HEK293 (cell line): ENCODE results near the gene ARFRP1.

ENCODE experiments used
- CTCF ChIA-PET: fragments of 350-600 bp; formaldehyde crosslinking; extraction: SDS; loops from one replicate; lab custom pipeline; 2021; ENCODE audit warnings: antibody characterized with exemption; lab: Yijun Ruan, JAX
- POLR2A ChIA-PET: fragments of 300-600 bp; formaldehyde crosslinking; extraction: SDS; loops from one replicate; lab custom pipeline; 2020; ENCODE audit warnings: antibody characterized with exemption, inconsistent platforms; lab: Yijun Ruan, JAX
- H3K27ac ChIP-seq: fragments of 200-500 bp; sonication (Bioruptor generic); 2 replicates; pipeline ENCODE4 v1.5.1; 2014; ENCODE audit warnings: low read depth, low read length, control low read depth, inconsistent platforms; ENCODE audit errors: extremely low read depth
- H3K36me3 ChIP-seq, 2 experiments: fragments of 200-500 bp in 1 of 2; sonication (Bioruptor generic) in 1 of 2; 1 replicate in 1 of 2; 2 replicates in 1 of 2; pipeline ENCODE4 v1.5.1; 2014 to 2017; ENCODE audit warnings: inconsistent platforms in 2 of 2, low read length in 2 of 2; ENCODE audit not compliant: control insufficient read depth in 2 of 2, insufficient read depth in 1 of 2
- H3K4me1 ChIP-seq: fragments of 200-500 bp; sonication (Bioruptor generic); 2 replicates; pipeline ENCODE4 v1.5.1; 2014; ENCODE audit warnings: mild to moderate bottlenecking, low read length, inconsistent platforms; ENCODE audit not compliant: control insufficient read depth, insufficient read depth
- H3K4me3 ChIP-seq: 2 replicates; pipeline ENCODE4 v1.5.1; 2011; ENCODE audit warnings: low read depth, mild to moderate bottlenecking, control low read depth, low read length, moderate library complexity
- H3K9me3 ChIP-seq: fragments of 200-500 bp; sonication (Bioruptor generic); 2 replicates; pipeline ENCODE4 v1.5.1; 2014; ENCODE audit warnings: low read depth, low read length, inconsistent platforms; ENCODE audit not compliant: control insufficient read depth, insufficient read depth
- GLI4 ChIP-seq: fragments of 450-650 bp; formaldehyde crosslinking; IDR thresholded peaks from 2 replicates; pipeline ENCODE4 v1.5.1; 2016; ENCODE audit warnings: missing biosample characterization, missing genetic modification characterization
- GLIS1 ChIP-seq: fragments of 450-650 bp; formaldehyde crosslinking; IDR thresholded peaks from 2 replicates; pipeline ENCODE4 v1.5.1; 2016; ENCODE audit warnings: missing biosample characterization, missing genetic modification characterization
- HOXD13 ChIP-seq: sonication (generic); formaldehyde crosslinking; IDR thresholded peaks from 2 replicates; pipeline ENCODE4 v1.8.0; 2022; ENCODE audit warnings: missing genetic modification reagents, borderline replicate concordance
- KLF7 ChIP-seq: fragments of 450-650 bp; formaldehyde crosslinking; IDR thresholded peaks from 2 replicates; pipeline ENCODE4 v1.5.1; 2016; ENCODE audit warnings: missing biosample characterization, missing genetic modification characterization, borderline replicate concordance
- MYNN ChIP-seq: fragments of 450-650 bp; formaldehyde crosslinking; IDR thresholded peaks from 2 replicates; pipeline ENCODE4 v1.5.1; 2016; ENCODE audit warnings: missing biosample characterization, missing genetic modification characterization, borderline replicate concordance
- MZF1 ChIP-seq: fragments of 450-650 bp; formaldehyde crosslinking; IDR thresholded peaks from 2 replicates; pipeline ENCODE4 v1.5.1; 2017; ENCODE audit warnings: missing biosample characterization, missing genetic modification characterization, borderline replicate concordance
- SP2 ChIP-seq: fragments of 450-650 bp; formaldehyde crosslinking; IDR thresholded peaks from 2 replicates; pipeline ENCODE4 v1.5.1; 2016; ENCODE audit warnings: missing biosample characterization, missing genetic modification characterization
- YY2 ChIP-seq: fragments of 450-650 bp; formaldehyde crosslinking; IDR thresholded peaks from 2 replicates; pipeline ENCODE4 v1.5.1; 2016; ENCODE audit warnings: missing biosample characterization, missing genetic modification characterization
- ZNF138 ChIP-seq: fragments of 450-650 bp; formaldehyde crosslinking; IDR thresholded peaks from 2 replicates; pipeline ENCODE4 v1.5.1; 2016; ENCODE audit warnings: missing biosample characterization, missing genetic modification characterization, borderline replicate concordance
- ZNF146 ChIP-seq: fragments of 450-650 bp; formaldehyde crosslinking; IDR thresholded peaks from 2 replicates; pipeline ENCODE4 v1.5.1; 2016; ENCODE audit warnings: missing biosample characterization, missing genetic modification characterization
- ZNF19 ChIP-seq: fragments of 450-650 bp; formaldehyde crosslinking; IDR thresholded peaks from 2 replicates; pipeline ENCODE4; 2016; ENCODE audit warnings: missing biosample characterization, missing genetic modification characterization, low read depth
- ZNF202 ChIP-seq: fragments of 450-650 bp; formaldehyde crosslinking; IDR thresholded peaks from 2 replicates; pipeline ENCODE4 v1.5.1; 2016; ENCODE audit warnings: missing biosample characterization, missing genetic modification characterization, borderline replicate concordance
- ZNF223 ChIP-seq: fragments of 450-650 bp; formaldehyde crosslinking; IDR thresholded peaks from 2 replicates; pipeline ENCODE4 v1.5.1; 2016; ENCODE audit warnings: missing biosample characterization, missing genetic modification characterization
- ZNF24 ChIP-seq: fragments of 450-650 bp; formaldehyde crosslinking; IDR thresholded peaks from 2 replicates; pipeline ENCODE4 v1.5.1; 2016; ENCODE audit warnings: missing biosample characterization, missing genetic modification characterization
- ZNF416 ChIP-seq: fragments of 450-650 bp; formaldehyde crosslinking; IDR thresholded peaks from 2 replicates; pipeline ENCODE4 v1.5.1; 2016; ENCODE audit warnings: missing biosample characterization, missing genetic modification characterization
- ZNF449 ChIP-seq: fragments of 450-650 bp; formaldehyde crosslinking; IDR thresholded peaks from 2 replicates; pipeline ENCODE4 v1.5.1; 2017; ENCODE audit warnings: missing biosample characterization, mild to moderate bottlenecking, missing genetic modification characterization, moderate library complexity
- ZNF530 ChIP-seq: fragments of 450-650 bp; formaldehyde crosslinking; IDR thresholded peaks from 2 replicates; pipeline ENCODE4 v1.5.1; 2016; ENCODE audit warnings: low read depth, missing biosample characterization, missing genetic modification characterization
- ZNF670 ChIP-seq: fragments of 450-650 bp; formaldehyde crosslinking; IDR thresholded peaks from 2 replicates; pipeline ENCODE4 v1.5.1; 2016; ENCODE audit warnings: missing biosample characterization, missing genetic modification characterization, low read depth
- ZXDB ChIP-seq: fragments of 450-650 bp; formaldehyde crosslinking; IDR thresholded peaks from 2 replicates; pipeline ENCODE4 v1.5.1; 2016; ENCODE audit warnings: missing biosample characterization, missing genetic modification characterization
- TF ChIP-seq, protein P1 (sequence below): fragments of 450-650 bp; formaldehyde crosslinking; IDR thresholded peaks from 2 replicates; pipeline ENCODE4 v1.5.1; 2017; ENCODE audit warnings: missing biosample characterization, missing genetic modification characterization
- TF ChIP-seq, protein P2 (sequence below): fragments of 450-650 bp; formaldehyde crosslinking; IDR thresholded peaks from 2 replicates; pipeline ENCODE4 v1.5.1; 2016; ENCODE audit warnings: missing biosample characterization, missing genetic modification characterization

The ARFRP1 gene

DNA sequence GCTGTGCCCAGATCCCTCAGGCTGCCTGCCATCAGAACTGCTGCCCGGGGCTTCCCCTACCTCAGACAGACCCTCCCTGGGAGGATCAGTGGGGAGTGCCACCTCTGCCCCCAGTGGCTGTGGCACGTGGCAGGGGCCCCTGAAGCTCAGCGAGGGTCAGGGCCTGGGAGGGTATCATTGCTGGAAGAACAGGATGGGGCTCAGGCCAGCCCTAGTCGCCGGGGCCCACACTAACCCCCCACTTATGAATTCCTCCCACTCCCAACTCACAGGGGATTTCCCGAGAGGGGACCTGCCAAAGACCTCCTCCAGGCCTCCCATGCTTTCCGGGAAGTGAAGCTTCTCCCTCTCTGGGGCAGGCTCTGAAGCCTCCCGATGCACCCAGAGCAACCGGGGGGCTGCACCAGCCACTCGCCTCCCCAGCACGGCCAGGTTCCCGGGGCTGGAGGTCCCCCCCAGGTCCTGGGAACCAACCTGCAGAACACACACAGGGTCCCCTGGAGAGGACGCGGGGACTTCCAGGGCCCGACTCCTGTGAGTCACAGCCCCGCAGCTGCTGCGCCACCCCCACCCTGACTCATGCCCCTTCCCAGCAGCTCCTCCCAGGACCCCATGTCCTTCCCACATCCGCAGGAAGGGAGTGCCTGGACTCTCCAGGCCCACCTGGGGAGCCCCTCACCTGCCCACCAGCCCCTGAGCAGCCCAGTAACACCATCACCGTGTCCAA lies 8.9 kb downstream of the ARFRP1 start (continued):
- TF ChIP-seq SP2 (tag by site-specific recombination) (0 out of 2 replicates have a peak, but pooled peaks have one; percentile 2), GLIS1 (tag by site-specific recombination) (peak; percentile 98), YY2 (tag by site-specific recombination) (no peak), ZXDB (tag by site-specific recombination) (no peak), MZF1 (tag by site-specific recombination) (no peak), ZNF202 (tag by site-specific recombination) (no peak), ZNF449 (tag by site-specific recombination) (no peak), ZNF416 (tag by site-specific recombination) (no peak), ZNF24 (tag by site-specific recombination) (no peak), GLI4 (tag by site-specific recombination) (no peak)

DNA sequence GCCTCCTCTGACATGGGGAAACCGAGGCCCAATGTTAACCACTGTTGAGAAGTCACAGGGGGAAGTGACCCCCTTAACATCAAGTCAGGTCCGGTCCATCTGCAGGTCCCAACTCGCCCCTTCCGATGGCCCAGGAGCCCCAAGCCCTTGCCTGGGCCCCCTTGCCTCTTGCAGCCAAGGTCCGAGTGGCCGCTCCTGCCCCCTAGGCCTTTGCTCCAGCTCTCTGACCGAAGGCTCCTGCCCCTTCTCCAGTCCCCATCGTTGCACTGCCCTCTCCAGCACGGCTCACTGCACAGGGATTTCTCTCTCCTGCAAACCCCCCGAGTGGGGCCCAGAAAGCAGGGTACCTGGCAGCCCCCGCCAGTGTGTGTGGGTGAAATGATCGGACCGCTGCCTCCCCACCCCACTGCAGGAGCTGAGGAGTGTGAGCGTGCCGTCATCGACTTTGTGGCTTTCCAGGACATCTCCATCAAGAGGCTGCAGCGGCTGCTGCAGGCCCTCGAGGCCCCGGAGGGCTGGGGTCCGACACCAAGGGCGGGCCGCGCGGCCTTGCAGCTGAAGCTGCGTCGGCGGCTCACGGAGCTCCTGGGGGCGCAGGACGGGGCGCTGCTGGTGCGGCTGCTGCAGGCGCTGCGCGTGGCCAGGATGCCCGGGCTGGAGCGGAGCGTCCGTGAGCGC lies 9.8 kb downstream of the ARFRP1 start:
- H3K9me3 ChIP-seq, result no peaks in the 10 kb centered on the region
- ChIA-PET POLR2A (interaction anchor here (0.6 to 2.3 kb wide), 7 partner anchors 8 to 167 kb away, joined by 3 to 9 read pairs (median 4); partner anchors contain the start of genes ARFRP1, RTEL1, TPD52L2 and ZGPAT), CTCF (interaction anchor here (0.5 to 1.2 kb wide), 2 partner anchors 52 to 422 kb away, joined by 3 to 4 read pairs; no protein-coding TSS in a partner anchor)
- H3K36me3 ChIP-seq, result peaks cover 0 to 26% of the 10 kb centered on the region in 2 experiments; a peak in 1 of 3 replicates
- no peak overlapping the region for H3K4me3 ChIP-seq
- H3K27ac ChIP-seq, result no peak overlapping the region
- no peaks in the 10 kb centered on the region for H3K4me1 ChIP-seq
- TF ChIP-seq, protein P1, sequence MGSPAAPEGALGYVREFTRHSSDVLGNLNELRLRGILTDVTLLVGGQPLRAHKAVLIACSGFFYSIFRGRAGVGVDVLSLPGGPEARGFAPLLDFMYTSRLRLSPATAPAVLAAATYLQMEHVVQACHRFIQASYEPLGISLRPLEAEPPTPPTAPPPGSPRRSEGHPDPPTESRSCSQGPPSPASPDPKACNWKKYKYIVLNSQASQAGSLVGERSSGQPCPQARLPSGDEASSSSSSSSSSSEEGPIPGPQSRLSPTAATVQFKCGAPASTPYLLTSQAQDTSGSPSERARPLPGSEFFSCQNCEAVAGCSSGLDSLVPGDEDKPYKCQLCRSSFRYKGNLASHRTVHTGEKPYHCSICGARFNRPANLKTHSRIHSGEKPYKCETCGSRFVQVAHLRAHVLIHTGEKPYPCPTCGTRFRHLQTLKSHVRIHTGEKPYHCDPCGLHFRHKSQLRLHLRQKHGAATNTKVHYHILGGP (tag by site-specific recombination), result no peak
- no peak for TF ChIP-seq HOXD13 (CRISPR knock-in tag)
- TF ChIP-seq KLF7 (tag by site-specific recombination), result no peak
- no peak for TF ChIP-seq ZNF670 (tag by site-specific recombination)
- TF ChIP-seq ZNF19, result no peak
- TF ChIP-seq YY2 (tag by site-specific recombination), result no peak
- TF ChIP-seq ZNF530 (tag by site-specific recombination), result no peak
- no peak for TF ChIP-seq MYNN
- TF ChIP-seq ZNF223 (tag by site-specific recombination), result no peak
- TF ChIP-seq ZNF146 (tag by site-specific recombination), result no peak
- TF ChIP-seq ZNF138, result no peak
- TF ChIP-seq, protein P2, sequence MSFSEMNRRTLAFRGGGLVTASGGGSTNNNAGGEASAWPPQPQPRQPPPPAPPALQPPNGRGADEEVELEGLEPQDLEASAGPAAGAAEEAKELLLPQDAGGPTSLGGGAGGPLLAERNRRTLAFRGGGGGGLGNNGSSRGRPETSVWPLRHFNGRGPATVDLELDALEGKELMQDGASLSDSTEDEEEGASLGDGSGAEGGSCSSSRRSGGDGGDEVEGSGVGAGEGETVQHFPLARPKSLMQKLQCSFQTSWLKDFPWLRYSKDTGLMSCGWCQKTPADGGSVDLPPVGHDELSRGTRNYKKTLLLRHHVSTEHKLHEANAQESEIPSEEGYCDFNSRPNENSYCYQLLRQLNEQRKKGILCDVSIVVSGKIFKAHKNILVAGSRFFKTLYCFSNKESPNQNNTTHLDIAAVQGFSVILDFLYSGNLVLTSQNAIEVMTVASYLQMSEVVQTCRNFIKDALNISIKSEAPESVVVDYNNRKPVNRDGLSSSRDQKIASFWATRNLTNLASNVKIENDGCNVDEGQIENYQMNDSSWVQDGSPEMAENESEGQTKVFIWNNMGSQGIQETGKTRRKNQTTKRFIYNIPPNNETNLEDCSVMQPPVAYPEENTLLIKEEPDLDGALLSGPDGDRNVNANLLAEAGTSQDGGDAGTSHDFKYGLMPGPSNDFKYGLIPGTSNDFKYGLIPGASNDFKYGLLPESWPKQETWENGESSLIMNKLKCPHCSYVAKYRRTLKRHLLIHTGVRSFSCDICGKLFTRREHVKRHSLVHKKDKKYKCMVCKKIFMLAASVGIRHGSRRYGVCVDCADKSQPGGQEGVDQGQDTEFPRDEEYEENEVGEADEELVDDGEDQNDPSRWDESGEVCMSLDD (tag by site-specific recombination), result no peak
